Neural progenitor cell (in vitro differentiated cells): ENCODE data around the gene MMP1.

ENCODE experiments used
- CTCF ChIP-seq: fragments of 200-600 bp; sonication (generic); IDR thresholded peaks from 2 replicates; pipeline ENCODE4 v1.5.1; 2017; ENCODE audit warnings: antibody characterized with exemption, mild to moderate bottlenecking
- EZH2phosphoT487 ChIP-seq: fragments of 200-600 bp; sonication (generic); IDR thresholded peaks from 2 replicates; pipeline ENCODE4 v1.6.1; 2017; ENCODE audit warnings: antibody characterized with exemption

DNA sequence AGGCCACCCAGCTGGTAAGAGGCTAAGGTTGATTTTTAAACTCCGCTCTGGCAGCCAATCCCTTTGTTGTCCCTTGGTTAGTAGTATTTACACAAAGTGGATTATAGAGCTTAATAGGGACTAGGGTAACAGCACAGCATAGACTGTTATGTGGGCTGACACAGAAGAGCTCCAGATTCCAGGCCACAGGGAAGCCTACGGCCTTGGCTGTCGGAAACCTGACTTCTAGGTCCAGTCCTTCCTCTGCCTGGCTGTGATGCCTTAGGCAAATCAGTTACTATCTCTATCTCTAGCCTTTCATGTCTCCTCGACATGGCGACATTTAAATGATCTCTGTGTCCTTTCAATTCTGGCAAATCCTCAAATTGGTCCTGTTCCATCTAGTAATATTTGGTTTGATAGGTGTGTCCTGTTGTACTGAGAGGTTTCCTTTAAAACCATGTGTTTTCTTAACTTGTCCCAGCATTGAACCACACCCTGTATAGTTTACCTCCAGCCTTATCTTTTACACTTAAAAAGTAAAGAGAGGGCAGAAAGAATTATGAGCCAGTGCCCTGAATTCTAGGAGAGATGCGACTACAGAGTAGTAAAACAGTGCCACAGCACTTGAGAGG lies 4.2 kb downstream of the MMP1 start:
- no peak for TF ChIP-seq EZH2phosphoT487
- TF ChIP-seq CTCF = no peak
